NCI-H2227 (cell line): Measurements from ENCODE around the gene RACGAP1.

ENCODE experiments used
- DNase-seq: peaks from one replicate; lab custom pipeline; 2025; ENCODE audit not compliant: unreplicated experiment; lab: John Stamatoyannopoulos, UW

The RACGAP1 gene

GRCh38 chr12:50056639-50056976 lies 31.3 kb upstream of the RACGAP1 start:
- DNase-seq: no peak

- peak; percentile 44 for DNase-seq
These were observed 30.7 kb upstream of the RACGAP1 start for GRCh38 chr12:50055831-50056638.

- DNase-seq: no peak
These were observed 28.3 kb upstream of the RACGAP1 start for GRCh38 chr12:50053583-50053982.

GRCh38 chr12:50052964-50053363 lies 27.7 kb upstream of the RACGAP1 start:
- no peak for DNase-seq

GRCh38 chr12:50052544-50052943 lies 27.2 kb upstream of the RACGAP1 start:
- DNase-seq: no peak

- no peak for DNase-seq
These were observed 26.0 kb upstream of the RACGAP1 start for GRCh38 chr12:50051101-50051806.

- peak; percentile 17 for DNase-seq
These were observed 25.3 kb upstream of the RACGAP1 start for GRCh38 chr12:50050410-50051098.

GRCh38 chr12:50050119-50050385 lies 24.8 kb upstream of the RACGAP1 start:
- no peak for DNase-seq

- no peak for DNase-seq
These were observed 24.2 kb upstream of the RACGAP1 start for GRCh38 chr12:50049254-50050118.

GRCh38 chr12:50047693-50048250 lies 22.5 kb upstream of the RACGAP1 start:
- no peak for DNase-seq

- DNase-seq: no peak
These were observed 18.6 kb upstream of the RACGAP1 start for GRCh38 chr12:50043854-50044253.

- no peak for DNase-seq
These were observed 18.0 kb upstream of the RACGAP1 start for GRCh38 chr12:50043308-50043707.

GRCh38 chr12:50042693-50043092 lies 17.4 kb upstream of the RACGAP1 start:
- DNase-seq: no peak

- DNase-seq: no peak
These were observed 16.7 kb upstream of the RACGAP1 start for GRCh38 chr12:50041962-50042361.

- DNase-seq: no peak
These were observed 16.0 kb upstream of the RACGAP1 start for GRCh38 chr12:50041062-50041860.

- no peak for DNase-seq
These were observed 15.4 kb upstream of the RACGAP1 start for GRCh38 chr12:50040657-50041056.

GRCh38 chr12:50039151-50039835 lies 14.0 kb upstream of the RACGAP1 start:
- DNase-seq: peak; percentile 84

GRCh38 chr12:50038336-50038735 lies 13.0 kb upstream of the RACGAP1 start:
- no peak for DNase-seq

- peak; percentile 4 for DNase-seq
These were observed 7.7 kb upstream of the RACGAP1 start for GRCh38 chr12:50032854-50033581.
